ENCODE results near the gene LGALS16. TPM values are rescaled to one million over a fixed set of nuclear protein-coding genes. Genes with fewer than 3 reads are reported as not detected.
"Not testable (repeated sequence)": the region's sequence is repeated elsewhere in the genome, so short reads cannot be mapped to it uniquely, and the experiment has no call there.

The LGALS16 gene
- total and polyA plus RNA-seq, 2 experiments from 2014 or later, result not detected

- Histone ChIP-seq H3K36me3 (no peaks in the 10 kb centered on the region), H3K4me1 (ENCODE audit: low read depth) (no peaks in the 10 kb centered on the region), H3K27me3 (no peaks in the 10 kb centered on the region), H3K9me3 (ENCODE audit: low read depth) (no peaks in the 10 kb centered on the region), H3K27ac (no peak overlapping the region), H3K4me3 (no peak overlapping the region)
- no peak for DNase-seq (ENCODE audit: low read depth in 1 of 2, low spot score in 1 of 2)
- no peak for TF ChIP-seq CTCF (IDR thresholded peaks at IDR 0.05; ENCODE audit: low read depth, low read length)
These were observed 31.8 kb upstream of the LGALS16 start for GRCh38 chr19:39623946-39624345.

- not testable (repeated sequence) for H3K4me1 ChIP-seq (ENCODE audit: low read depth); H3K4me3 ChIP-seq; DNase-seq (ENCODE audit: low read depth in 1 of 2, low spot score in 1 of 2); H3K36me3 ChIP-seq; H3K27me3 ChIP-seq; H3K27ac ChIP-seq; H3K9me3 ChIP-seq (ENCODE audit: low read depth)
These were observed 28.1 kb upstream of the LGALS16 start for GRCh38 chr19:39627631-39628030.

- no peaks in the 10 kb centered on the region for H3K9me3 ChIP-seq (ENCODE audit: low read depth)
- DNase-seq (ENCODE audit: low read depth in 1 of 2, low spot score in 1 of 2), result no peak
- H3K27ac ChIP-seq, result no peak overlapping the region
- H3K36me3 ChIP-seq, result no peaks in the 10 kb centered on the region
- H3K27me3 ChIP-seq, result no peaks in the 10 kb centered on the region
- no peak for TF ChIP-seq CTCF (IDR thresholded peaks at IDR 0.05; ENCODE audit: low read depth, low read length)
- no peak overlapping the region for H3K4me3 ChIP-seq
- H3K4me1 ChIP-seq (ENCODE audit: low read depth), result no peaks in the 10 kb centered on the region
These were observed 24.5 kb upstream of the LGALS16 start for GRCh38 chr19:39631178-39631577.

- Histone ChIP-seq H3K4me3 (no peak overlapping the region), H3K27me3 (no peaks in the 10 kb centered on the region), H3K27ac (no peak overlapping the region), H3K36me3 (no peaks in the 10 kb centered on the region), H3K9me3 (ENCODE audit: low read depth) (no peaks in the 10 kb centered on the region), H3K4me1 (ENCODE audit: low read depth) (no peaks in the 10 kb centered on the region)
- TF ChIP-seq CTCF (IDR thresholded peaks at IDR 0.05; ENCODE audit: low read depth, low read length), result no peak
- DNase-seq (ENCODE audit: low read depth in 1 of 2, low spot score in 1 of 2), result no peak
These were observed 24.1 kb upstream of the LGALS16 start for GRCh38 chr19:39631626-39632025.

GRCh38 chr19:39637891-39638290, 17.8 kb upstream of the LGALS16 start:
- H3K4me1 ChIP-seq (ENCODE audit: low read depth), result no peaks in the 10 kb centered on the region
- no peak overlapping the region for H3K4me3 ChIP-seq
- no peak for TF ChIP-seq CTCF (IDR thresholded peaks at IDR 0.05; ENCODE audit: low read depth, low read length)
- H3K36me3 ChIP-seq, result no peaks in the 10 kb centered on the region
- no peak for DNase-seq (ENCODE audit: low read depth in 1 of 2, low spot score in 1 of 2)
- H3K27me3 ChIP-seq, result no peaks in the 10 kb centered on the region
- no peak overlapping the region for H3K27ac ChIP-seq
- H3K9me3 ChIP-seq (ENCODE audit: low read depth), result no peaks in the 10 kb centered on the region

- H3K36me3 ChIP-seq, result no peaks in the 10 kb centered on the region
- no peak overlapping the region for H3K4me3 ChIP-seq
- no peak for DNase-seq (ENCODE audit: low read depth in 1 of 2, low spot score in 1 of 2)
- TF ChIP-seq CTCF (IDR thresholded peaks at IDR 0.05; ENCODE audit: low read depth, low read length), result no peak
- no peaks in the 10 kb centered on the region for H3K27me3 ChIP-seq
- no peaks in the 10 kb centered on the region for H3K9me3 ChIP-seq (ENCODE audit: low read depth)
- no peaks in the 10 kb centered on the region for H3K4me1 ChIP-seq (ENCODE audit: low read depth)
- no peak overlapping the region for H3K27ac ChIP-seq
These were observed 13.9 kb upstream of the LGALS16 start for GRCh38 chr19:39641773-39642172.

All from cardiac muscle cell (in vitro differentiated cells and primary cell).